ENCODE data around the gene MME.

DNA sequence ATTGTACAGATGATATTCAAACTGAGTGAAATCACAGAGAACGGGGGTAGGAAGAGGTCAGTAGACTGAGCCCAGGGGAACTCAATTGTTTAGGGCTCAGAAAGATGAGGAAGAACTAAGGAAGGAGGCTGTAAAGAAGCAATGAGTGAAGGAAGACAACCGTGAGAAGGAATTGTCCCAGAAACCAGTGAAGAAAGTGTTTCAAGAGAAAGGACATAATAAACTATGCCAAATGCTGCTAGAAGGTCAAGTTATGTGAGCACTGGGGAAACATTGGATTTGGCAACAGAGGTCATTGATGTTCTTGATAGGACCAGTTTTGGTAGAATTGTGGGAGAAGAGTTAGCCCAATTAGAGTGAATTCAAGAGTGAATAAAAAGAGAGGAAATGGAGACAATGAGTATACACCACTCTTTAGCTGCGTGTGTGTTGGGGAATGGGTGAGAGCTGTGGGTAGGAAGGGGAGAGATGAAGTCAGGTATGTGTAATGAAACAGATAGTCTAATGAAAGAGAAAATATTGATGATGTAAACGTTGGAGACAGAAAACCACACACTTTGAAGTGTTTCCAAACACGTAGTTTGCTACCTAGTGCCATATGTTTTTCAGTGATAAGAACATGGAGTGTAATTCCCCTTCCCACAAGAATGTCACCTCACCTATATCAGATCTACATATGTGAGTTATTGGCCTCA, 42.5 kb upstream of the MME start:
- TF ChIP-seq CTCF (IDR thresholded peaks at IDR 0.05) = no peak
- TF ChIP-seq ZFX (IDR thresholded peaks at IDR 0.05; ENCODE audit: borderline replicate concordance) = no peak

Measured in 22Rv1 (cell line).